PFSK-1 (cell line): ENCODE results near the gene CMC1.

ENCODE experiments used
- POLR2AphosphoS5 ChIP-seq: IDR thresholded peaks from 2 replicates; pipeline ENCODE4 v1.6.1; 2012; ENCODE audit warnings: low read depth, mild to moderate bottlenecking, control low read depth, low read length, moderate library complexity
- SIN3A ChIP-seq: IDR thresholded peaks from 2 replicates; pipeline ENCODE4 v1.6.1; 2012; ENCODE audit warnings: mild to moderate bottlenecking, low read length, moderate library complexity, borderline replicate concordance; ENCODE audit not compliant: insufficient read depth
- TAF1 ChIP-seq: IDR thresholded peaks from 2 replicates; pipeline ENCODE4 v1.6.1; 2012; ENCODE audit warnings: low read length, control low read depth, borderline replicate concordance; ENCODE audit not compliant: insufficient read depth

- TF ChIP-seq SIN3A (no peak), TAF1 (no peak), POLR2AphosphoS5 (no peak)
Measured at GRCh38 chr3:28239108-28239507, 2.3 kb upstream of the CMC1 start.
